Pericardium fibroblast (primary cell): ENCODE measurements around the gene S1PR5. TPM values are rescaled to one million over a fixed set of nuclear protein-coding genes. Genes with fewer than 3 reads are reported as not detected.

Experiments used
- total RNA-seq: library from RNA; depleted of rRNA; stranded (reverse); fragments of >200 nt; gene quantifications from 2 replicates; pipeline ENCODE4 v1.2.3, GENCODE V29; 2015

S1PR5 gene, protein sequence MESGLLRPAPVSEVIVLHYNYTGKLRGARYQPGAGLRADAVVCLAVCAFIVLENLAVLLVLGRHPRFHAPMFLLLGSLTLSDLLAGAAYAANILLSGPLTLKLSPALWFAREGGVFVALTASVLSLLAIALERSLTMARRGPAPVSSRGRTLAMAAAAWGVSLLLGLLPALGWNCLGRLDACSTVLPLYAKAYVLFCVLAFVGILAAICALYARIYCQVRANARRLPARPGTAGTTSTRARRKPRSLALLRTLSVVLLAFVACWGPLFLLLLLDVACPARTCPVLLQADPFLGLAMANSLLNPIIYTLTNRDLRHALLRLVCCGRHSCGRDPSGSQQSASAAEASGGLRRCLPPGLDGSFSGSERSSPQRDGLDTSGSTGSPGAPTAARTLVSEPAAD
- total RNA-seq = 1.1 and 5.4 TPM in 2 replicates

DNA sequence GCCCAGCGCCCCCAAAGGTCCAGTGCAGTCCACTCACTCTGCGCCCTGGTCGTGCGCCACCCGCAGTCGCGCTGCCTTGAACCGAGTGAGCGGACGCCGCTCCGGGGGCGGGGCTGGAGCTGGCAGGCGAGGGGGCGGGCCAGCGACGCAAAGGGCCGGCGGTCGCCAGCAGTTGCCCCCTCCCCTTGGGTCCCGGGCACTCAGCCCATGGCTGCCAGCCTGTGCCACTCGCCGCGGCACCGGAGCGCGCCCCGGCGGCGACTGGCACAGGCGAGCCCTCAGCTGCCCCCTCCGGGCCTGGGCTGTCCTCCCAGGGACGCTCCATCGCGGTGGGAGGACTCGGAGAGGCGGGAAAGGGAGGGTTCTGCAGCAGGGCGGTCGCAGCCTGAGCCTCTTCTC lies at the start of gene S1PR5:
TSS of gene S1PR5 (minus strand) at position 87 of the 399 bp plus-strand sequence. CDS start 2,436 bp downstream, outside the sequence.

DNA sequence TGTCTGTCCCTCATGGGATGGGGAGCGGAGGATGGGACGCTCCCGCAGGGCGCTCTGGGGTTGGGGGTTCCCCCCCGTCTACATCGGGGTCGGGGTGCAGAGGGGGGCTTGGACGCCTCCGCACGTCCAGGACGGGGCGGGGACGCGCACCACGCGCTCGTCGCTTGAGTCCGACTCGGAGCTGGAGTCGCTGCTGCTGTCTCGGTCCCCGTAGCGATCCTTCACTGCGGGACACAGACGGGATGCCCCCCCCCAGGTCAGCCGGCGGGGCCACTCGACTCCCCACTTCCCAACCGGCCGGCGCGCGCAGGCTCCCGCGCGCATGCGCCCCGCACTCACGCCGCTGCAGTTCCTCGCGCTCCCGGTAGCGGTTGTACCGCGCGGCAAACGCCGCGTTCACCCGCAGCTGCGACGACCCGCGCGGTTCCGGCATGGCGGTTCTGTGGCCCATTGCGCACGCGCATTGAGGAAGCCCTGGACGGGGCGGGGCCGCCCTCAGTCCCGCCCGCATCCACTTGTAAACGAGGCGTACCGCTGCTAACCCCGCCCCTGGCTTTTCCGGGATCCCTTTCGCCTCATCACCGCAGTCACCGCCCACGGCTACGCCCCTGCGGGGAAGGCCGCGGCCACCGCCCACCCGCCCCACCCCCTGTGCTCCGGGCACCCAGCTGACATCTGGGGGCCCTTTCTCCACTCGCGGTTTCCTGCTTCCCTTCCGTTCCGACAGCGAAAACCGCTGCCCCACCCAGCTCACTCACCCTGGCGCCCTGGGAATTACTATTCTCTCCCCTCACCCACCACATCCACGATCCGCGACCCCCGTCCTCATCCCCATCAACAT lies 48.5 kb upstream of the S1PR5 start, which contains the start of gene KRI1:
TSS of gene KRI1 (minus strand) at position 444 of the 841 bp plus-strand sequence. CDS start at position 433, 11 bp downstream.

DNA sequence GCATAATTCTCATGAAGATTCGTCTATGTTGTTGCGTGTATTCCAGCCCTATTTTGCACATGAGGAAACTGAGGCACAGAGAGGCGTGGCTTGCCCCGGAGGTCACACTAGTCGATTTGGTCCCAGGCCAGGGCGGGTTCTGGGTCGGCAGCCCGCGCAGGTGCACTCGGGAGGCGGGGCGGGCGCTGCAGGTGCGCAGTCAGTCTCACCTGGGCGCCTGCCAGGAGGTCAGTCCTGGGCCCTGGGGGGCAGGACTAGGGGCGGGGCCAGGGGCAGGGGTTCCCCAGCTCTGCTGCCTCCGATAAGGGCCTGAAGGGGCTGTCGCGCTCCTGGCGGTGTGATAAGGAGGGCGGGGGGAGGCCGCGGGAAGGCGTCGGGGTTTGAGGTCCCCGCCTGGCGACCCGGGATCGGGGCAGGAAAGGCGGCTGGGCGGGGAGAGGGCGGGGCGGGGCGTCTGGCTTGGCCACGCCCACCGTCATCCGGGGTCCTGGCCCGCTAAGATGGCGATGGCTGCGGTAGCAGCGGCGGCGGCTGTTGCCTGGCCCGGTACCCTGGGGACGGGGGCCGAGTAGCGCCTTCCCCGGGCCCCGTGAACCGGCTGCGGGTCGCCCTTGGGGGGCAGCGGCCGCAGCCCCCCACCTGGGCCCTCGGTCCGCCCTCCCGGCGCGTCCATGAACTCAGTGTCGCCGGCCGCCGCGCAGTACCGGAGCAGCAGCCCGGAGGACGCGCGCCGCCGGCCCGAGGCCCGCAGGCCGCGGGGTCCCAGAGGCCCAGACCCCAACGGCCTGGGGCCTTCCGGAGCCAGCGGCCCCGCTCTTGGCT lies 26.4 kb upstream of the S1PR5 start, which contains the start of gene ATG4D:
TSS of gene ATG4D (plus strand) at position 485 of the 822 bp plus-strand sequence. CDS start at position 672, 187 bp downstream.

DNA sequence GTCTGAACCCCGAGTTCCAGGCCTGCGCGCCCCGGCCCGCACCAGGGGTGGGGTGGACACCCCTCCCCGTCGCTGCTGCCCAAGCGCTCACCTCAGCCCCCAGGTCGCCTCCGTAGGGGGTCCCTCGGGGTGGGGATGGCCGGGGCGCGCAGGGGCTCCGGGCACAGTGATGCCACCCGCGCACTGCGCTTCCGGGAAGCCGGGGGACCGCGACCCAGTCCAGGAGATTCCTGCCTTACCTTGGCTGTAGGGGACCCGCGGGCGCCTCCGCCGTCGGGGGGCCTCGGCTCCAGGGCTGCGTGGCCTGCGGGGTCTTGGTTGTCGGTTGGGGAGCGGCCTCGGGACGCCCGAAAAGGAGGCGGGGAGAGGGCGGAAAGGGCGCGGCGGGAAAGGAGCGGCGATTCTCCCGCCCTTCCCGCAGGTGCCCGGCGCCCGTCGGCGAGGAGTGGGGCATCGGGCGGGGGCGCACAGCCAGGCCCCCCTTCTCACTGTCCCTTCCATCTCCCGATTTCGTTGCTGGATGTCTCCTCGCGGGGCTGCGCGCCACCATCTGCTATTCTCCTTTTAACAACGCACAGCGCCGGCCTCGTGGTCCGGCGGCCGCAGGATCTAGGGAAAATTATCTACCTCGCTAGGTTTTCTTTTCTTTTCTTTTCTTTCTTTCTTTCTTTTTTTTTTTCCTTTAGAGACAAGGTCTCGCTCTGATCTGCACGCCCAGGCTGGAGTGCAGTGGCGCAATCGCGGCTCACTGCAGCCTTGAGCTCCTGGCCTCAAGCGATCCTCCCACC lies 14.1 kb downstream of the S1PR5 start, which contains the start of gene KEAP1:
TSS of gene KEAP1 (minus strand) at position 355 of the 788 bp plus-strand sequence. CDS start 3,323 bp downstream, outside the sequence.

Other genes starting within 250 kb of the S1PR5 start
- gene ICAM1, start 246.3 kb downstream of the S1PR5 start, total RNA-seq = 43.5 and 55.2 TPM in 2 replicates
- 0.60 and 4.1 TPM in 2 replicates for gene ICAM4, start 230.5 kb downstream of the S1PR5 start, total RNA-seq
- gene ICAM5, start 227.5 kb downstream of the S1PR5 start, total RNA-seq = 2.6 and 4.2 TPM in 2 replicates
- gene ZGLP1, start 207.6 kb downstream of the S1PR5 start, total RNA-seq = 1.5 and 3.0 TPM in 2 replicates
- gene FDX2, start 201.4 kb downstream of the S1PR5 start, total RNA-seq = 20.1 and 26.8 TPM in 2 replicates
- 20.7 and 32.5 TPM in 2 replicates for gene RAVER1, start 183.9 kb downstream of the S1PR5 start, total RNA-seq
- 6.8 and 7.8 TPM in 2 replicates for gene ICAM3, start 177.8 kb downstream of the S1PR5 start, total RNA-seq
- gene TYK2, start 136.9 kb downstream of the S1PR5 start, total RNA-seq = 68.0 and 74.8 TPM in 2 replicates
- 157 and 169 TPM in 2 replicates for gene CDC37, start 113.9 kb downstream of the S1PR5 start, total RNA-seq
- gene PDE4A, start 96.9 kb downstream of the S1PR5 start, total RNA-seq = 5.4 and 15.4 TPM in 2 replicates
- gene KEAP1, start 14.1 kb downstream of the S1PR5 start, total RNA-seq = 53.6 and 78.1 TPM in 2 replicates
- gene ATG4D, start 26.5 kb upstream of the S1PR5 start, total RNA-seq = 15.8 and 28.4 TPM in 2 replicates
- gene KRI1, start 48.6 kb upstream of the S1PR5 start, total RNA-seq = 11.3 and 14.1 TPM in 2 replicates
- gene CDKN2D, start 51.5 kb upstream of the S1PR5 start, total RNA-seq = 2.3 and 5.7 TPM in 2 replicates
- gene AP1M2, start 69.9 kb upstream of the S1PR5 start, total RNA-seq = 2.3 TPM in 1 of 2 replicates, not detected in the other
- 57.5 and 91.6 TPM in 2 replicates for gene SLC44A2, start 108.1 kb upstream of the S1PR5 start, total RNA-seq
- gene ILF3, start 136.9 kb upstream of the S1PR5 start, total RNA-seq = 53.7 and 53.8 TPM in 2 replicates
- gene QTRT1, start 184.0 kb upstream of the S1PR5 start, total RNA-seq = 24.7 and 35.3 TPM in 2 replicates
- gene DNM2, start 200.6 kb upstream of the S1PR5 start, total RNA-seq = 54.1 and 75.5 TPM in 2 replicates